HG02798 (cell line): Measurements from ENCODE around the gene LCOR.
"Not testable (repeated sequence)": the region's sequence is repeated elsewhere in the genome, so short reads cannot be mapped to it uniquely, and the experiment has no call there.

ENCODE experiments used
- ATAC-seq: cut with Tn5 transposase; IDR thresholded peaks from one replicate; pipeline ENCODE4 v1.9.1; 2021; ENCODE audit warnings: mild to moderate bottlenecking; ENCODE audit not compliant: unreplicated experiment, poor library complexity

The LCOR gene

GRCh38 chr10:96835899-96836298, 3.8 kb downstream of the LCOR start:
- no peak for ATAC-seq

DNA sequence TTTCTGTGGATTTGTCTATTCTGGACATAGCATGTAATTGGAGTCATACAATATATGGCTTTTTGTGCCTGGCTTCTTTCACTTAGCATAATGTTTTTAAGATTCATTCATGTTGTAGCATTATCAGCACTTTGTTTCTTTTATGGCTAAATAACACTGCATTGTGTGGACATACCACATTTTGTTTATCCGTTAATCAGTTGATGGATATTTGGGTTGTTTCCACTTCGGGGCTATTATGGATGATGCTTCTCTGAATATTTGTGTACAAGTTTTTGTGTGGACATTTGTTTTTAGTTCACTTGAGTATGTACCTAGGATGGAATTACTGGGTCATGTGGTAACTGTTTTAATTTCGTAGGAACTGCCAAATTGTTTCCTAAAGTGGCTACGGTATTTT, 6.4 kb downstream of the LCOR start:
- no peak for ATAC-seq

GRCh38 chr10:96840841-96841518, 8.9 kb downstream of the LCOR start:
- no peak for ATAC-seq

DNA sequence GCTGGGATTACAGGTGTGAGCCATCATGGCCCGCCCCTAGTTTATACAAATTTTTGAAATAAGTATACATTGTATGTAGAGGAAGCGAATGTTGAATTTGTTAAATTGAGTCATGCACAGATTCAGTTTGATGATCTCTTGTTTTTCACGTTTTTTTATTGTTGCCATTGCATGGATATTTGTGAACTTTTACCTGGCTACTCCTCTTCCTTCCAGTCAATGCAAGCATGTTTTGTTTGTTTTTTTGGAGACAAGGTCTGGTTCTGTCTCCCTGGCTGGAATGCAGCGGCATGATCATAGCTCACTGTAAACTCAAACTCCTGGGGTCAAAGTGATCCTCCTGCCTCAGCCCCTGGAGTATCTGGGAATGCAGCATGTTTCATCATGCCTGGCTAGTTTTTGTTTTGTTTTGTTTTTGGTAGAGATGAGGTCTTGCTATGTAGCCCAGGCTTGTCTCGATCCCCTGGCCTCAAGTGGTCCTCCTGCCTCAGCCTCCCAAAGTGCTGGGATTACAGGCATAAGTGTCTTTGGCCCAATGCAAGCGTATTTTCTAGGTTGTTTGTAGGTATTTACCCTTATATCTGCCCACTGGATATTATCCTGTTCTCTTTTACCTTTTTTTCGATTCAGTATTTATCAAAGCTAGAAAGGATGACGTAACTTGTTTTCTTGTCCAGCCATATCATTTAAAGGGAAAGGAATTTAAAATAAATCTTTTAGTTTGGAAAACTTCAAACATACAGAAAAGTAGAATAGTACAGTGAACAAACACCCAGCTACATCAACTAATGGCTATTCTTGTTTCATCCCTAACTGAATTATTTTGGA, 11.0 kb downstream of the LCOR start:
- no peak for ATAC-seq

DNA sequence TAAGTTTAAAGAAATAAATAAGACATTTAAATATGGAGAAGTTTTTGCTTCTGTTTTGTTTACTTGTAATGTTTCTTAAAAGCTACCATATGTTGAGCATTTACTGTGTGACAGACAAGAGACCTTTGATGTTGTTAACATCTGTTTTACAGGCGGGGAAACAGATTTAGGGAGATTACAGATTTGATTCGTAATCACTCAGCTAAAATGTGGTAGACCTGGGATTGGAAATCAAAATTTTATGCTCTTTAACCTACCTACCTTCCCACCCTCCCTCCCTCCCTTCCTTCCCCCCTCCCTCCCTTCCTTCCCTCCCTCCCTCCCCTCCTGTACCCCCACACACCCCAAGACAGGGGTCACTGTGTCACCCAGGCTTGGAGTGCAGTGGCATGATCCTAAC, 11.7 kb downstream of the LCOR start:
- no peak for ATAC-seq

- ATAC-seq, result no peak
These were observed 14.3 kb downstream of the LCOR start for GRCh38 chr10:96846395-96846794.

- no peak for ATAC-seq
These were observed 14.8 kb downstream of the LCOR start for GRCh38 chr10:96846926-96847325.

DNA sequence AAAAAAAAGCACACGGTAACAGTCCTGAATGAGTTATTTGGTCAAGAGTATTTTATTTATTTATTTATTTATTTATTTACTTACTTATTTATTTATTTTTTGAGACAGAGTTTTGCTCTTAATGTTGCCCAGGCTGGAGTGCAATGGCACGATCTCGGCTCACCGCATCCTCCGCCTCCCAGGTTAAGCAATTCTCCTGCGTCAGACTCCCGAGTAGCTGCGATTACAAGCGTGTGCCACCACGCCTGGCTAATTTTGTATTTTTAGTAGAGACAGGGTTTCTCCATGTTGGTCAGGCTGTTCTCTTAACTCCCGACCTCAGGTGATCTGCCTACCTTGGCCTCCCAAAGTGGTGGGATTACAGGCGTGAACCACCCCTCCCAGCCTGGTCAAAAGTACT, 15.3 kb downstream of the LCOR start:
- ATAC-seq, result not testable (repeated sequence)

GRCh38 chr10:96850113-96850512, 18.0 kb downstream of the LCOR start:
- ATAC-seq, result no peak

GRCh38 chr10:96850825-96851224, 18.7 kb downstream of the LCOR start:
- no peak for ATAC-seq

GRCh38 chr10:96851281-96851680, 19.2 kb downstream of the LCOR start:
- ATAC-seq, result no peak

DNA sequence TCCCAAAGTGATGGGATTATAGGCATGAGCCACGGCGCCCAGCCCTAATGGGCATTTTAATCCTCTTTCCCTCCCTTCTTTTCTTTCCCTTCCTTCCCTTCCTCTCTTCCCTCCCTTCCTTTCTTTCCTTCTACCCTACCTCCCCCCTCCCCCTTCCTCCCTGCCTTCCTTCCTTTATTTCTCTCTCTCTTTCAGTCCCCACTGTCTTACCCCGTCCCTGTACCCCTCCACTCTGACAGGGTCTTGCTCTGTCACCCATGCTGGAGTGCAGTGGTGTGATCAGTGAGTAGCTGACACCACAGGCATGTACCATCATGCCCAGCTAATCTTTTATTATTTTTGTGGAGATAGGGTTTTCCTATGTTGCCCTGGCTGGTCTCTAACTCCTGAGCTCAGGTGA, 24.2 kb downstream of the LCOR start:
- ATAC-seq, result no peak

GRCh38 chr10:96857301-96858012, 25.4 kb downstream of the LCOR start:
- ATAC-seq, result no peak

- ATAC-seq, result no peak
These were observed 26.1 kb downstream of the LCOR start for GRCh38 chr10:96858038-96858705.

GRCh38 chr10:96858706-96859050, 26.6 kb downstream of the LCOR start:
- ATAC-seq, result no peak

GRCh38 chr10:96860631-96861277, 28.7 kb downstream of the LCOR start:
- no peak for ATAC-seq

- peak; percentile 71 for ATAC-seq
These were observed 31.9 kb downstream of the LCOR start for GRCh38 chr10:96863922-96864543.

- ATAC-seq, result no peak
These were observed 41.0 kb downstream of the LCOR start for GRCh38 chr10:96873086-96873485.

DNA sequence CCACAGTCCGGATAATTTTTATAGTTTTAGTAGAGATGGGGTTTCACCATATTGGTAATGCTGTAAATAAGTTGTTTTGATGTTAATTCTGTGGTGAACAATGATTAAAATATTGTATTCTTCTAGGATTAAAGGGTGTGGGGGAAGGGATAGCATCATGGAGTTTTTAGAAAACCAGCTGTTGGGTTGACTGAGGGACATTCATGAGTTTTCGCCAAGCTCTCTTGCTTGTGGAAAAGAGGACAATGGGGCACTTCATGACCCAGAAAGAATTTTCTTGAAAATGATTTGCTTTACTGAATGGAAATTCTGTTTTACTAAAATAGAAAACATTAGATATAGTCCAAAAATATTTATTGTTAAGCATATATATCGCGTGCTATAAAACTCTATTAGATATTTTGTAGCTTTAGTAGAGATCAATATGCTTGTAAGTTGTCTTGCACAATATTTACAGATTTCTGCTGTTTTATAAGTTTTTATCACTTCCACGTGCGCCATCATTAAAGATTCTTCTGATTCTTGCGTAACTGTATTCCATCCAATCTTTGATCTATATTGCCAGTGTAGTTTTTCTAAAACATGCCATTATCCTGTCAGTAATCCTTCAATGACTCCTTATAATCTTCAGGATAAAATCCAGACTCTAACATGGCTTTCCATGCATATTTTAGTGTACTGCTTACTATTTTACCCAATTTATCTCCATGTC, 41.8 kb downstream of the LCOR start:
- ATAC-seq, result no peak
